WTC11 (cell line): ENCODE measurements around the gene KDM2B. TPM values are rescaled to one million over a fixed set of nuclear protein-coding genes. Genes with fewer than 3 reads are reported as not detected.

Experiments used
- ATF1 ChIP-seq: sonication (generic); formaldehyde crosslinking; IDR thresholded peaks from 2 replicates; pipeline ENCODE4 v1.8.1; 2023; ENCODE audit warnings: mild to moderate bottlenecking, moderate library complexity, missing genetic modification reagents
- CREB1 ChIP-seq: sonication (generic); formaldehyde crosslinking; IDR thresholded peaks from 2 replicates; pipeline ENCODE4 v1.8.0; 2023; ENCODE audit warnings: mild to moderate bottlenecking, missing genetic modification reagents
- E2F1 ChIP-seq: sonication (generic); formaldehyde crosslinking; IDR thresholded peaks from 2 replicates; pipeline ENCODE4 v1.8.0; 2022; ENCODE audit warnings: mild to moderate bottlenecking, missing genetic modification reagents
- ERG ChIP-seq: fragments of 250-450 bp; sonication (Bioruptor Pico); IDR thresholded peaks from 2 replicates; pipeline ENCODE4 v1.8.0; 2021; ENCODE audit warnings: mild to moderate bottlenecking
- ESRRA ChIP-seq: sonication (generic); formaldehyde crosslinking; IDR thresholded peaks from 2 replicates; pipeline ENCODE4 v1.8.1; 2022; ENCODE audit warnings: mild to moderate bottlenecking, missing genetic modification reagents, borderline replicate concordance
- ETV6 ChIP-seq: sonication (generic); formaldehyde crosslinking; IDR thresholded peaks from 2 replicates; pipeline ENCODE4 v1.8.1; 2022; ENCODE audit warnings: mild to moderate bottlenecking, missing genetic modification reagents
- FOXK1 ChIP-seq: sonication (generic); formaldehyde crosslinking; IDR thresholded peaks from 2 replicates; pipeline ENCODE4 v1.8.0; 2022; ENCODE audit warnings: mild to moderate bottlenecking, moderate library complexity, missing genetic modification reagents
- IRF1 ChIP-seq: sonication (generic); formaldehyde crosslinking; IDR thresholded peaks from 2 replicates; pipeline ENCODE4 v1.8.0; 2023; ENCODE audit warnings: missing genetic modification reagents
- KAT7 ChIP-seq: sonication (generic); formaldehyde crosslinking; IDR thresholded peaks from 2 replicates; pipeline ENCODE4 v1.8.1; 2023; ENCODE audit warnings: missing genetic modification reagents, mild to moderate bottlenecking, borderline replicate concordance
- MAX ChIP-seq: sonication (generic); formaldehyde crosslinking; IDR thresholded peaks from 2 replicates; pipeline ENCODE4 v1.8.0; 2022; ENCODE audit warnings: mild to moderate bottlenecking, missing genetic modification reagents
- MYBL2 ChIP-seq: sonication (generic); formaldehyde crosslinking; IDR thresholded peaks from 2 replicates; pipeline ENCODE4 v1.8.1; 2023; ENCODE audit warnings: mild to moderate bottlenecking, moderate library complexity, missing genetic modification reagents
- NFE2L1 ChIP-seq: sonication (generic); formaldehyde crosslinking; IDR thresholded peaks from 2 replicates; pipeline ENCODE4 v1.8.1; 2023; ENCODE audit warnings: missing genetic modification reagents
- NFYB ChIP-seq: sonication (generic); formaldehyde crosslinking; conservative IDR thresholded peaks from 2 replicates; pipeline ENCODE4 v1.8.0; 2022; ENCODE audit warnings: low read depth, missing genetic modification reagents
- NR1H2 ChIP-seq: sonication (generic); formaldehyde crosslinking; IDR thresholded peaks from 2 replicates; pipeline ENCODE4 v1.9.0; 2021; ENCODE audit warnings: mild to moderate bottlenecking, moderate library complexity, missing genetic modification reagents
- NR2C2 ChIP-seq: sonication (generic); formaldehyde crosslinking; IDR thresholded peaks from 2 replicates; pipeline ENCODE4 v1.8.0; 2022; ENCODE audit warnings: mild to moderate bottlenecking, missing genetic modification reagents
- PRDM15 ChIP-seq: sonication (generic); formaldehyde crosslinking; IDR thresholded peaks from 2 replicates; pipeline ENCODE4 v1.8.0; 2022; ENCODE audit warnings: missing genetic modification reagents
- PRRX2 ChIP-seq: fragments of 250-450 bp; sonication (Bioruptor Pico); IDR thresholded peaks from 2 replicates; pipeline ENCODE4 v1.8.0; 2021; ENCODE audit warnings: mild to moderate bottlenecking
- SP1 ChIP-seq: sonication (generic); formaldehyde crosslinking; conservative IDR thresholded peaks from 2 replicates; pipeline ENCODE4 v1.8.1; 2022; ENCODE audit warnings: missing genetic modification reagents
- STAT6 ChIP-seq: sonication (generic); formaldehyde crosslinking; conservative IDR thresholded peaks from 2 replicates; pipeline ENCODE4 v1.8.1; 2023; ENCODE audit warnings: mild to moderate bottlenecking, low read depth, missing genetic modification reagents, moderate library complexity
- USF1 ChIP-seq: sonication (generic); formaldehyde crosslinking; IDR thresholded peaks from 2 replicates; pipeline ENCODE4 v1.8.0; 2022; ENCODE audit warnings: mild to moderate bottlenecking, missing genetic modification reagents
- ZBTB21 ChIP-seq: sonication (generic); formaldehyde crosslinking; IDR thresholded peaks from 2 replicates; pipeline ENCODE4 v1.8.1; 2023; ENCODE audit warnings: mild to moderate bottlenecking, missing genetic modification reagents, borderline replicate concordance
- ZNF232 ChIP-seq: sonication (generic); formaldehyde crosslinking; IDR thresholded peaks from 2 replicates; pipeline ENCODE4 v1.8.0; 2022; ENCODE audit warnings: mild to moderate bottlenecking, missing genetic modification reagents
- ZNF416 ChIP-seq: fragments of 250-450 bp; sonication (Bioruptor Pico); IDR thresholded peaks from 2 replicates; pipeline ENCODE4 v1.9.0; 2021; ENCODE audit warnings: mild to moderate bottlenecking, inconsistent platforms
- ZNF425 ChIP-seq: fragments of 250-450 bp; sonication (Bioruptor Pico); conservative IDR thresholded peaks from 2 replicates; pipeline ENCODE4 v1.9.0; 2021; ENCODE audit warnings: mild to moderate bottlenecking
- ZNF671 ChIP-seq: fragments of 250-450 bp; sonication (Bioruptor Pico); IDR thresholded peaks from 2 replicates; pipeline ENCODE4 v1.8.0; 2021; ENCODE audit warnings: mild to moderate bottlenecking
- total RNA-seq: library from RNA; stranded (reverse); gene quantifications from 3 replicates; pipeline ENCODE4 v1.2.3, GENCODE V29; 2021

KDM2B gene
- total RNA-seq, 1 experiment from 2014 or later: 147 TPM

GRCh38 chr12:121582583-121583333 lies 1.9 kb upstream of the KDM2B start (continued):
- TF ChIP-seq PRDM15 (no peak), NR2C2 (CRISPR knock-in tag) (no peak), ZNF425 (CRISPR knock-in tag) (no peak), NFE2L1 (no peak), SP1 (0 out of 2 replicates have a peak, but pooled peaks have one; percentile 50), PRRX2 (CRISPR knock-in tag) (no peak), ERG (CRISPR knock-in tag) (no peak), USF1 (CRISPR knock-in tag) (peak; percentile 35; the same call in 1 of the 2 replicates), ZNF416 (CRISPR knock-in tag) (no peak), ZNF671 (no peak), MAX (CRISPR knock-in tag) (peak; percentile 68; the same call in 1 of the 2 replicates), IRF1 (CRISPR knock-in tag) (no peak), KAT7 (CRISPR knock-in tag) (0 out of 2 replicates have a peak, but pooled peaks have one; percentile 52), NR1H2 (CRISPR knock-in tag) (no peak), NFYB (CRISPR knock-in tag) (no peak), STAT6 (CRISPR knock-in tag) (no peak), FOXK1 (CRISPR knock-in tag) (peak; percentile 82), E2F1 (CRISPR knock-in tag) (no peak), ESRRA (CRISPR knock-in tag) (no peak), CREB1 (no peak), ATF1 (CRISPR knock-in tag) (no peak), ETV6 (peak; percentile 82), ZNF232 (CRISPR knock-in tag) (no peak), ZBTB21 (CRISPR knock-in tag) (0 out of 2 replicates have a peak, but pooled peaks have one; percentile 21), MYBL2 (CRISPR knock-in tag) (no peak)
